Neural cell (in vitro differentiated cells): Measurements from ENCODE around the gene SVBP. TPM values are rescaled to one million over a fixed set of nuclear protein-coding genes. Genes with fewer than 3 reads are reported as not detected.
"Not testable (repeated sequence)": the region's sequence is repeated elsewhere in the genome, so short reads cannot be mapped to it uniquely, and the experiment has no call there.

Source experiments
- H2AFZ ChIP-seq: fragments of 200-600, 300-800 bp; sonication (generic), shearing (Covaris generic); 2 replicates; pipeline ENCODE4 v1.6.0; 2014; ENCODE audit warnings: low read depth, mild to moderate bottlenecking, antibody characterized with exemption, low read length, moderate library complexity
- H3F3A ChIP-seq: fragments of 200-600 bp; shearing (Covaris generic); 2 replicates; pipeline ENCODE4 v1.6.1; 2016; ENCODE audit warnings: mild to moderate bottlenecking, moderate library complexity, mixed read lengths, antibody characterized with exemption, low read length; ENCODE audit not compliant: insufficient read depth, poor library complexity, severe bottlenecking
- H3K27ac ChIP-seq: fragments of 200-600, 300-800 bp; sonication (generic), shearing (Covaris generic); 2 replicates; pipeline ENCODE4 v1.5.1; 2014; ENCODE audit warnings: mild to moderate bottlenecking, low read length, moderate library complexity
- H3K27me3 ChIP-seq: fragments of 300-800, 200-600 bp; sonication (generic), shearing (Covaris generic); 2 replicates; pipeline ENCODE4 v1.6.0; 2014; ENCODE audit warnings: mild to moderate bottlenecking, low read depth, low read length, moderate library complexity; ENCODE audit not compliant: insufficient read depth
- H3K36me3 ChIP-seq: fragments of 300-800, 200-600 bp; sonication (generic), shearing (Covaris generic); 2 replicates; pipeline ENCODE4 v1.5.1; 2014; ENCODE audit warnings: mild to moderate bottlenecking, antibody characterized with exemption, low read length, moderate library complexity; ENCODE audit not compliant: insufficient read depth
- H3K4me2 ChIP-seq: fragments of 300-800, 200-600 bp; sonication (generic), shearing (Covaris generic); 2 replicates; pipeline ENCODE4 v1.6.0; 2014; ENCODE audit warnings: mild to moderate bottlenecking, low read length
- H3K4me3 ChIP-seq: fragments of 300-800, 200-600 bp; sonication (generic), shearing (Covaris generic); 2 replicates; pipeline ENCODE4 v1.5.1; 2014; ENCODE audit warnings: mild to moderate bottlenecking, low read length, moderate library complexity
- H3K79me2 ChIP-seq: fragments of 200-600 bp; shearing (Covaris generic); replicated peaks from 2 replicates; pipeline ENCODE4 v1.6.0; 2014; ENCODE audit warnings: mild to moderate bottlenecking, low read length, moderate library complexity; ENCODE audit not compliant: insufficient read depth
- H3K9ac ChIP-seq: fragments of 300-800, 200-600 bp; sonication (generic), shearing (Covaris generic); 2 replicates; pipeline ENCODE4 v1.6.1; 2016; ENCODE audit warnings: mild to moderate bottlenecking, low read length, mixed read lengths
- H3K9me2 ChIP-seq: fragments of 200-600 bp; shearing (Covaris generic); 2 replicates; pipeline ENCODE4 v1.6.1; 2016; ENCODE audit warnings: mild to moderate bottlenecking, low read length, mixed read lengths; ENCODE audit not compliant: insufficient read depth
- H3K9me3 ChIP-seq: fragments of 200-600, 300-800 bp; sonication (generic), shearing (Covaris generic); 2 replicates; pipeline ENCODE4 v1.6.1; 2016; ENCODE audit warnings: mild to moderate bottlenecking, mixed run types, low read length, moderate library complexity, mixed read lengths
- H4K20me1 ChIP-seq: fragments of 200-600 bp; shearing (Covaris generic); 2 replicates; pipeline ENCODE4 v1.6.1; 2016; ENCODE audit warnings: mild to moderate bottlenecking, mixed run types; ENCODE audit not compliant: insufficient read depth
- EP300 ChIP-seq: fragments of 450-650 bp; conservative IDR thresholded peaks from 2 replicates; pipeline ENCODE4 v1.6.1; 2014; ENCODE audit warnings: antibody characterized with exemption, mild to moderate bottlenecking, moderate library complexity; ENCODE audit not compliant: poor library complexity, severe bottlenecking
- EZH2 ChIP-seq: fragments of 200-600, 300-800 bp; shearing (Covaris generic), sonication (generic); IDR thresholded peaks from 2 replicates; pipeline ENCODE4 v1.6.1; 2014; ENCODE audit warnings: antibody characterized with exemption, low read length, borderline replicate concordance, mild to moderate bottlenecking; ENCODE audit not compliant: insufficient read depth, poor library complexity, severe bottlenecking
- MXI1 ChIP-seq: fragments of 450-650 bp; conservative IDR thresholded peaks from 2 replicates; pipeline ENCODE4 v1.6.1; 2014; ENCODE audit warnings: antibody characterized with exemption, mild to moderate bottlenecking; ENCODE audit not compliant: poor library complexity, severe bottlenecking
- POLR2AphosphoS5 ChIP-seq: IDR thresholded peaks from 2 replicates; pipeline ENCODE4 v1.6.1; 2012
- RAD21 ChIP-seq: fragments of 450-650 bp; conservative IDR thresholded peaks from 2 replicates; pipeline ENCODE4 v1.6.1; 2014; ENCODE audit warnings: antibody characterized with exemption, mild to moderate bottlenecking, moderate library complexity
- REST ChIP-seq: IDR thresholded peaks from 2 replicates; pipeline ENCODE4 v1.6.1; 2012; ENCODE audit warnings: borderline replicate concordance
- SMC3 ChIP-seq: fragments of 450-650 bp; conservative IDR thresholded peaks from 2 replicates; pipeline ENCODE4 v1.6.1; 2014; ENCODE audit warnings: antibody characterized with exemption, mild to moderate bottlenecking, moderate library complexity; ENCODE audit not compliant: poor library complexity
- TAF1 ChIP-seq: IDR thresholded peaks from 2 replicates; pipeline ENCODE4 v1.6.1; 2012; ENCODE audit warnings: low read depth
- polyA plus RNA-seq: library from polyadenylated mRNA; depleted of rRNA; stranded (reverse); fragments of >200 nt; gene quantifications from 2 replicates; pipeline ENCODE4 v1.2.3, GENCODE V29; 2014
- TF ChIP-seq, protein P1 (sequence below): fragments of 450-650 bp; IDR thresholded peaks from 2 replicates; pipeline ENCODE4 v1.5.1; 2014; ENCODE audit warnings: antibody characterized with exemption, mild to moderate bottlenecking, moderate library complexity; ENCODE audit not compliant: poor library complexity, severe bottlenecking

SVBP gene
- polyA plus RNA-seq, 1 donor from 2014 or later = 231 TPM

- Histone ChIP-seq H3K9me2 (no peaks in the 10 kb centered on the region), H3K79me2 (no peaks in the 10 kb centered on the region), H4K20me1 (no peaks in the 10 kb centered on the region), H3K36me3 (no peaks in the 10 kb centered on the region), H3K9me3 (no peaks in the 10 kb centered on the region), H3K4me3 (no peak overlapping the region), H3K27ac (no peak overlapping the region), H3K4me2 (no peak overlapping the region), H2AFZ (no peak overlapping the region), H3K9ac (no peak overlapping the region), H3K27me3 (no peaks in the 10 kb centered on the region), H3F3A (no peaks in the 10 kb centered on the region)
- TF ChIP-seq, protein P1, sequence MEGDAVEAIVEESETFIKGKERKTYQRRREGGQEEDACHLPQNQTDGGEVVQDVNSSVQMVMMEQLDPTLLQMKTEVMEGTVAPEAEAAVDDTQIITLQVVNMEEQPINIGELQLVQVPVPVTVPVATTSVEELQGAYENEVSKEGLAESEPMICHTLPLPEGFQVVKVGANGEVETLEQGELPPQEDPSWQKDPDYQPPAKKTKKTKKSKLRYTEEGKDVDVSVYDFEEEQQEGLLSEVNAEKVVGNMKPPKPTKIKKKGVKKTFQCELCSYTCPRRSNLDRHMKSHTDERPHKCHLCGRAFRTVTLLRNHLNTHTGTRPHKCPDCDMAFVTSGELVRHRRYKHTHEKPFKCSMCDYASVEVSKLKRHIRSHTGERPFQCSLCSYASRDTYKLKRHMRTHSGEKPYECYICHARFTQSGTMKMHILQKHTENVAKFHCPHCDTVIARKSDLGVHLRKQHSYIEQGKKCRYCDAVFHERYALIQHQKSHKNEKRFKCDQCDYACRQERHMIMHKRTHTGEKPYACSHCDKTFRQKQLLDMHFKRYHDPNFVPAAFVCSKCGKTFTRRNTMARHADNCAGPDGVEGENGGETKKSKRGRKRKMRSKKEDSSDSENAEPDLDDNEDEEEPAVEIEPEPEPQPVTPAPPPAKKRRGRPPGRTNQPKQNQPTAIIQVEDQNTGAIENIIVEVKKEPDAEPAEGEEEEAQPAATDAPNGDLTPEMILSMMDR = no peak
- TF ChIP-seq RAD21 (no peak), REST (no peak), EZH2 (no peak), SMC3 (no peak), TAF1 (no peak), MXI1 (no peak), EP300 (no peak), POLR2AphosphoS5 (no peak)
Measured at GRCh38 chr1:42861014-42861399, 43.8 kb upstream of the SVBP start.

GRCh38 chr1:42860339-42861013, 43.3 kb upstream of the SVBP start:
- Histone ChIP-seq H4K20me1 (no peaks in the 10 kb centered on the region), H3F3A (no peaks in the 10 kb centered on the region), H3K9me3 (no peaks in the 10 kb centered on the region), H3K79me2 (no peaks in the 10 kb centered on the region), H3K9me2 (no peaks in the 10 kb centered on the region), H3K4me2 (no peak overlapping the region), H3K9ac (no peak overlapping the region), H3K27ac (no peak overlapping the region), H3K36me3 (no peaks in the 10 kb centered on the region), H3K4me3 (no peak overlapping the region), H3K27me3 (no peaks in the 10 kb centered on the region), H2AFZ (no peak overlapping the region)
- TF ChIP-seq SMC3 = no peak
- no peak for TF ChIP-seq EP300
- no peak for TF ChIP-seq TAF1
- TF ChIP-seq, protein P1 = no peak
- TF ChIP-seq RAD21 = no peak
- no peak for TF ChIP-seq REST
- TF ChIP-seq EZH2 = no peak
- no peak for TF ChIP-seq POLR2AphosphoS5
- TF ChIP-seq MXI1 = no peak

DNA sequence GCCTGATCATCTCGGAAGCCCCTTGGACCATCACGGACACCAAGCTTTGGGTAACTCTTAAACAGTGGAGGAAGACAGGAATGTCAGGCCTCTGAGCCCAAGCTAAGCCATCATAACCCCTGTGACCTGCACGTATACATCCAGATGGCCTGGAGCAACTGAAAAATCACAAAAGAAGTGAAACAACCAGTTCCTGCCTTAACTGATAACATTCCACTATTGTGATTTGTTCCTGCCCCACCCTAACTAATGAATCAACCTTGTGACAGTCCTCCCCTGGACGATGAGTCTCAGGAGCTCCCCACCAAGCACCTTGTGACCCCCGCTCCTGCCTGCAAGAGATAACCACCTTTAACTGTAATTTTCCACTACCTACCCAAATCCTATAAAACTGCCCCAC, 42.2 kb upstream of the SVBP start:
- not testable (repeated sequence) for H3K4me3 ChIP-seq, H3K27me3 ChIP-seq, H3F3A ChIP-seq, H3K9me3 ChIP-seq, H3K27ac ChIP-seq, H2AFZ ChIP-seq, H3K4me2 ChIP-seq, H3K79me2 ChIP-seq, H3K36me3 ChIP-seq, H3K9ac ChIP-seq, H4K20me1 ChIP-seq, H3K9me2 ChIP-seq
